ENCODE results near the gene FAM222A. TPM values are rescaled to one million over a fixed set of nuclear protein-coding genes. Genes with fewer than 3 reads are reported as not detected.

FAM222A gene
- polyA plus RNA-seq, 1 donor from 2014 or later: 8.5 TPM

GRCh38 chr12:109775172-109775881 lies 61.7 kb downstream of the FAM222A start:
- TF ChIP-seq SMC3 (conservative IDR thresholded peaks at IDR 0.05; ENCODE audit: poor library complexity): peak; percentile 87
- no peak for TF ChIP-seq TAF1 (IDR thresholded peaks at IDR 0.05; ENCODE audit: low read depth)
- TF ChIP-seq MXI1 (conservative IDR thresholded peaks at IDR 0.05; ENCODE audit: poor library complexity, severe bottlenecking): no peak
- no peak for TF ChIP-seq EZH2 (IDR thresholded peaks at IDR 0.05; ENCODE audit: borderline replicate concordance, insufficient read depth, low read length, poor library complexity, severe bottlenecking)
- no peak for TF ChIP-seq REST (IDR thresholded peaks at IDR 0.05; ENCODE audit: borderline replicate concordance)
- no peak for TF ChIP-seq EP300 (conservative IDR thresholded peaks at IDR 0.05; ENCODE audit: poor library complexity, severe bottlenecking)
- TF ChIP-seq RAD21 (conservative IDR thresholded peaks at IDR 0.05): peak; percentile 85
- TF ChIP-seq, protein P1, sequence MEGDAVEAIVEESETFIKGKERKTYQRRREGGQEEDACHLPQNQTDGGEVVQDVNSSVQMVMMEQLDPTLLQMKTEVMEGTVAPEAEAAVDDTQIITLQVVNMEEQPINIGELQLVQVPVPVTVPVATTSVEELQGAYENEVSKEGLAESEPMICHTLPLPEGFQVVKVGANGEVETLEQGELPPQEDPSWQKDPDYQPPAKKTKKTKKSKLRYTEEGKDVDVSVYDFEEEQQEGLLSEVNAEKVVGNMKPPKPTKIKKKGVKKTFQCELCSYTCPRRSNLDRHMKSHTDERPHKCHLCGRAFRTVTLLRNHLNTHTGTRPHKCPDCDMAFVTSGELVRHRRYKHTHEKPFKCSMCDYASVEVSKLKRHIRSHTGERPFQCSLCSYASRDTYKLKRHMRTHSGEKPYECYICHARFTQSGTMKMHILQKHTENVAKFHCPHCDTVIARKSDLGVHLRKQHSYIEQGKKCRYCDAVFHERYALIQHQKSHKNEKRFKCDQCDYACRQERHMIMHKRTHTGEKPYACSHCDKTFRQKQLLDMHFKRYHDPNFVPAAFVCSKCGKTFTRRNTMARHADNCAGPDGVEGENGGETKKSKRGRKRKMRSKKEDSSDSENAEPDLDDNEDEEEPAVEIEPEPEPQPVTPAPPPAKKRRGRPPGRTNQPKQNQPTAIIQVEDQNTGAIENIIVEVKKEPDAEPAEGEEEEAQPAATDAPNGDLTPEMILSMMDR (IDR thresholded peaks at IDR 0.05; ENCODE audit: poor library complexity, severe bottlenecking): peak; percentile 76
- no peaks in the 10 kb centered on the region for H3F3A ChIP-seq (ENCODE audit: insufficient read depth, low read length, poor library complexity, severe bottlenecking)
- no peak overlapping the region for H2AFZ ChIP-seq (ENCODE audit: low read depth, low read length)

DNA sequence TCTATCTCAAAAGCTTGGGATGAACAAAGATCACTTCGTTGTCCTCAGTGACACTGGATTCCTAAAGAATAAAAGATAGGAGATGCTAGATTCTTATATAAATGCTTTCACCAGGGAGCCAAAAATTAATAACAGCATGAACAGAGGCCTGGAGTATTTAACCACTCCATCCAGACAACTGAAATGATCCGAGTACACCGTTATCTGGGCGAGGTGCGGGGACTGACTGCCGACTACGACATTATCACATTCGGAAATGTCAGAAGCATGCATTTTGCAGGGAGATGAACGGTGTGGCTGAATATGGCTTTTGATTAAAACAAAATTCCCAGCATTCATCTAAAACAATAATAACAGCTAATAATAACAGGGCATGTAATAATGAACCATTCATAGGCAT lies 63.0 kb downstream of the FAM222A start:
- Histone ChIP-seq H3K4me2 (ENCODE audit: low read length) (no peak overlapping the region), H3K27ac (ENCODE audit: low read length) (peak overlapping the region; percentile 22), H3F3A (ENCODE audit: insufficient read depth, low read length, poor library complexity, severe bottlenecking) (no peaks in the 10 kb centered on the region), H3K9me2 (ENCODE audit: insufficient read depth, low read length) (no peaks in the 10 kb centered on the region), H2AFZ (ENCODE audit: low read depth, low read length) (no peak overlapping the region), H3K79me2 (replicated peaks; ENCODE audit: insufficient read depth, low read length) (no peaks in the 10 kb centered on the region), H3K36me3 (ENCODE audit: insufficient read depth, low read length) (no peaks in the 10 kb centered on the region), H4K20me1 (ENCODE audit: insufficient read depth) (no peaks in the 10 kb centered on the region), H3K9ac (ENCODE audit: low read length) (peak overlapping the region; percentile 34), H3K4me3 (ENCODE audit: low read length) (no peak overlapping the region), H3K9me3 (ENCODE audit: low read length) (no peaks in the 10 kb centered on the region), H3K27me3 (ENCODE audit: insufficient read depth, low read depth, low read length) (no peaks in the 10 kb centered on the region)
- no peak for TF ChIP-seq SMC3 (conservative IDR thresholded peaks at IDR 0.05; ENCODE audit: poor library complexity)
- no peak for TF ChIP-seq POLR2AphosphoS5 (IDR thresholded peaks at IDR 0.05)
- TF ChIP-seq MXI1 (conservative IDR thresholded peaks at IDR 0.05; ENCODE audit: poor library complexity, severe bottlenecking): no peak

More at GRCh38 chr12:109775172-109775881, 61.7 kb downstream of the FAM222A start:
- H3K4me2 ChIP-seq (ENCODE audit: low read length): no peak overlapping the region
- no peak overlapping the region for H3K9ac ChIP-seq (ENCODE audit: low read length)
- H3K4me3 ChIP-seq (ENCODE audit: low read length): no peak overlapping the region
- no peaks in the 10 kb centered on the region for H3K27me3 ChIP-seq (ENCODE audit: insufficient read depth, low read depth, low read length)
- no peaks in the 10 kb centered on the region for H3K79me2 ChIP-seq (replicated peaks; ENCODE audit: insufficient read depth, low read length)
- no peaks in the 10 kb centered on the region for H4K20me1 ChIP-seq (ENCODE audit: insufficient read depth)
- no peaks in the 10 kb centered on the region for H3K9me2 ChIP-seq (ENCODE audit: insufficient read depth, low read length)
- no peaks in the 10 kb centered on the region for H3K36me3 ChIP-seq (ENCODE audit: insufficient read depth, low read length)
- H3K9me3 ChIP-seq (ENCODE audit: low read length): no peaks in the 10 kb centered on the region
- H3K27ac ChIP-seq (ENCODE audit: low read length): no peak overlapping the region

Measured in neural cell (in vitro differentiated cells).